Measurements from ENCODE around the gene FAM110D.

The FAM110D gene

DNA sequence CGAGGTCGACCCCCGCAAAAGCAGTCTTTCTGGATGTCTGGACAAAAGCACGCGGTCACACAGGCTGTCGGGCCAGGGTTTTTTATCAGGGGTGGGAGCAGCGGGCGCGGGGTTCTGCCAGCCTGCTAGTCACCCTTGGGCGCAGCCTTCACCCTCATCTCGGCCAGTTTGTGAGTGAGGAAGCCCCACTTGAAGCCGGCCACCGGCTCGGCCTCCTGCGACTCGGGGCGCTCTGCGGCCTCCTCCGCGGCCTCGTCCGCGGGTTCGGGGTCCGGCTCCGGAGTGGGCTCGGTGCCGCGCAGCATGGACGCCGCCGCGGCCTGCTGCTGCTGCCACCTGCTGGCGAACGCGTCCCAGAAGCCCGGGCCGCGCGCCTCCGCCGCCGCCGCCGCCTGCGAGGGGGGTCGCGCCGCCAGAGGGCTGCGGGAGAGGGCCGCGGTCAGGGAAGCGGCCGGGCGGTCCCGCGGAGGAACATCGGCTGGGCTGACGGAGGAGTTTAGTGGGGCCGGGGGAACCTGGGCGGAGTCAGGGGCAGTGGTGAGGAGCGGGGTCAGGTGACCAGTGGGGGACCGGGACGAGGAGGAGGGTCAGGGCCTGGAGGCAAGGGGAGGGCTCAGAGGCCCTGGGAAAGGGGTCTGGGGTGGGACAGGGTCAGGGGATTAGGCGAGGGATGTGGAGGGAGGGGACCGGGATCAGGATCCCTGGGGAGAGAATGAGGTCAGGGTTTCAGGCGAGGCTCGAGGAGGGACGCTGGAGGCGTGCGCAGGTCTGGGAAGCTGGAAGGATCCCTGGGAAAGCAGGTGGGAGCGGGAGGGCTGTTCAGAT, 5.4 kb downstream of the FAM110D start:
- peak; percentile 77 for DNase-seq

GRCh38 chr1:26164861-26165842, 6.3 kb downstream of the FAM110D start:
- DNase-seq = peak; percentile 35

DNA sequence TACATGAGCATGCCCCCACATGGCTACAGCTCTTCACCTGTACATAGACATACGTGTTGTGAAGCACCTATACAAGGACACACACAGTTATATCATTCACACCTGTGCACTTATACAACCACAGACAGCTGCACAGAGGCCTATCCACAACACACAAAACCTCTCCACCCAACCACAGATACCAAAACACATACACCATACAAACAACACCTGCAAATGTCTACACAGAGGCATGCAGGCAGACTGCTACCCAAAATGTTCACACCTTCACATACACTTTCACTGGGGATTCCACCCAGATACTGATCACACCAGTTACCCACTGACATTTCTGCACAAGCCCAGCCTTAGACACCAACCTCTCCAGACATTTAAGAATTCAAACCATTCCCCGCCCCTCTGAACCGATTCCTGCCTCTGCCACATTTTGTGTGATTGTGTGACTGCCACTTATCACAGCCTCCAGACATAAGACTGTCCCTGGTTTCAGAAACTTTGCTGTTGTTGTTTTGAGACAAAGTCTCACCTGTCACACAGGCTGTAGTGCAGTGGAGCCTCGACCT, 7.9 kb downstream of the FAM110D start:
- DNase-seq = no peak

GRCh38 chr1:26168410-26169197, 9.7 kb downstream of the FAM110D start, which contains the start of gene C1orf232:
C1orf232 (minus strand) TSS chr1:26168963; CDS start chr1:26168499, 464 bp downstream.
- no peak for DNase-seq

GRCh38 chr1:26169198-26169554, 10.3 kb downstream of the FAM110D start:
- no peak for DNase-seq

DNA sequence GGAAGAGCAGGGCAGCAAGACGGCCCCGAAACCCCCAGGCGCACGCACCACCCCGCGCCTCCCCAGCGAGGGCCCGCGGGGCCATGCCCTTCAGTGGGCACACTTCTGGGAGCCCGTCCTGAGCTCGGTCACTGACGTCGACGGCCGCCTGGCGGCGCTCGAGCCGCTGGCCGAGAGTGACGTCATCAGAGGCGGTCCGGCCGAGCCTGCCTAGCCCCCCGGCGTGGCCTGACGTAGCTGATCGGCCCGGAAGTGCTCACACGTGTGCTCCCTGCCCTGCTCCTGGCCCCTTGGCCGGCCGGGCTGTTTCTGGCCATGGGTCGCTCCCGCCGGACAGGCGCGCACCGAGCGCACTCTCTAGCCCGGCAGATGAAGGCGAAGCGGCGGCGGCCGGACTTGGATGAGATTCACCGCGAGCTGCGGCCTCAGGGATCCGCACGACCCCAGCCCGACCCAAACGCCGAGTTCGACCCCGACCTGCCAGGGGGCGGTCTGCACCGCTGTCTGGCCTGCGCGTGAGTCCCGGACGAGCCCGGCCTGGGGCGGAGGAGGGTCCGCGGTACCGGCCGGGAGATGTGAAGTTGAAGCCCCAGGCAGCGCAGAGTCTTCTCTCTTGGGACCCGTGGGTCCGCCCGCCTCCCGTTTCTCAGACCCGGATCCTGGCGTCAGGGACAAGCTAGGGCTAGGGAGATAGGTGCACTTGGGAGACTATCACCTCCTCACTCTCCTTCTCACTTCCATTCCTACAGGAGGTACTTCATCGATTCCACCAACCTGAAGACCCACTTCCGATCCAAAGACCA, 11.0 kb downstream of the FAM110D start, which contains the start of gene ZNF593:
Gene ZNF593 (plus strand): TSS at position 240 of the 803 bp plus-strand sequence. CDS start 76 bp downstream, at position 316.
- DNase-seq = peak; percentile 94

GRCh38 chr1:26170472-26170821, 11.6 kb downstream of the FAM110D start:
- DNase-seq = no peak

DNA sequence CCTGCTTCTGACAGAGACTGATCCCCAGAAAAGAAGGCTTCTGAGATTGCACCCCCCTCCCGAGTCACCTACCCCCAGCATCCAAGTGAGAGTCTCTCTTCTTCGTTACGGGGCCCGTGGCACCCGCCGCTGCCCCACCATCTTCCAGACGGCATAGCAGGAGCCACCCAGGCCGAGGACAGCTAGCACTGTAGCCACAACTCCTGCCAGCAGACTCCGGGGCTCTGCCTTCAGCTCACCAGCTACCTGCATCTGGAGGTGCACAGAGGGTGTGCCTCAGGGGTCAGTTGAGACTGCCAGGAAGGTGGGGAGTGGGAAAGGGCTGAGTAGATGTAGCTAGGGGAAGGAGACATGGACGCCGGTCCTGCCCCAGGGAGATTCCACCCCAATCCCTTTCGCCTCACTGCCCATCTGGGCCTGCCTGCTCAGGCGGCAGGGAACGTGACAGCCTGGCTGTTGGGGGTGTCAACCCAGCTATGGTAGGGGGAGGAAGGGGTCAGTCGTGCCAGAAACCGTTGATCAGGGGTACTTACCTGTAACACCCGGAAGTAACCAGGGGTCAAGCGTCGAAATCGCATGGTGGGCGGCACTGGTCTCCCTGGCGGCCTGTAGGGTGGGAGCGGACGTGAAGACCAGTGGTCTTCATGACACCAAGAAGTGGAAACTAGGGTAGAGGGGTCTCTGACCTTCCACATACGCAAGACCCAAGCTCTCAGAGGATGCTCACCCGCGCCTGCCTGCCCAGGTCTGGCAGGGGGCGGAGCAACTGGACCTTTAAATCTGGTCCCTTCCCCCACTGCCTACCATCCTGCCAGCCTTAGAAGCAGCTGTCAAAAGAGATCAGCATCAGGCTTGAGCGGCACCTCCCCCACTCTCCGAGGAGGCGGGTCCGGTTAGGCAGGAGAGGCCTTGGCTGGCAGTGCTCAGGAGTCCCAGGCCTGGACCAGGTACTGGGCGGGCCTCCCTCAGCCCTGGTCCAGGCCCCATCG, 12.5 kb downstream of the FAM110D start, which contains the start of gene ZNF593OS:
Gene ZNF593OS (minus strand): TSS at position 749 of the 989 bp plus-strand sequence. CDS start 171 bp downstream, at position 578.
- no peak for DNase-seq

- DNase-seq = no peak
Measured at GRCh38 chr1:26175346-26175745, 16.5 kb downstream of the FAM110D start.

- DNase-seq = no peak
Measured at GRCh38 chr1:26177182-26177684, 18.4 kb downstream of the FAM110D start, which contains the start of gene CNKSR1. CNKSR1 (plus strand) TSS chr1:26177491; CDS start chr1:26177548, 57 bp downstream.

DNA sequence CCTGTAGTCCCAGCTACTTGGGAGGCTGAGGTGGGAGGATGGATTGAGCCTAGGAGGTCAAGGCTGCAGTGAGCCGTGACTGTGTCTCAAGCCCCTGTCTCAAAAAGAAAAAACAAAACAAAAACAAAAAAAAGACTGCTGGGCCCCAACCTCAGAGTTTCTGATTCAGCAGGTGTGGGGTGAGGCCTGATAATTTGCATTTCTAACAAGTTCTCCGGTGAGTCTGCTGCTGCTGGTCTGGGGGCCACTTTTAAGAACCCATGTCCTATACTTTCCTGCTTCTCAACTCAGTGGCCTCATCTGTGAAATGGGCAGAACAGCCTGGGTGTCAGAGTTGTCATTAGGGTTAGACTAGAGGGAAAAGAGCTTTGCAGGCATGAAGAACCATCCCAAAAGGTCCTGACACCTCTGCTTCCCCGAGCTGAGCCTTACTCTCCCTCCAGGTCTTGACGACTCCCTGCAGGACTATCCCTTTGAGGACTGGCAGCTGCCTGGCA, 21.2 kb downstream of the FAM110D start:
- DNase-seq = no peak

DNA sequence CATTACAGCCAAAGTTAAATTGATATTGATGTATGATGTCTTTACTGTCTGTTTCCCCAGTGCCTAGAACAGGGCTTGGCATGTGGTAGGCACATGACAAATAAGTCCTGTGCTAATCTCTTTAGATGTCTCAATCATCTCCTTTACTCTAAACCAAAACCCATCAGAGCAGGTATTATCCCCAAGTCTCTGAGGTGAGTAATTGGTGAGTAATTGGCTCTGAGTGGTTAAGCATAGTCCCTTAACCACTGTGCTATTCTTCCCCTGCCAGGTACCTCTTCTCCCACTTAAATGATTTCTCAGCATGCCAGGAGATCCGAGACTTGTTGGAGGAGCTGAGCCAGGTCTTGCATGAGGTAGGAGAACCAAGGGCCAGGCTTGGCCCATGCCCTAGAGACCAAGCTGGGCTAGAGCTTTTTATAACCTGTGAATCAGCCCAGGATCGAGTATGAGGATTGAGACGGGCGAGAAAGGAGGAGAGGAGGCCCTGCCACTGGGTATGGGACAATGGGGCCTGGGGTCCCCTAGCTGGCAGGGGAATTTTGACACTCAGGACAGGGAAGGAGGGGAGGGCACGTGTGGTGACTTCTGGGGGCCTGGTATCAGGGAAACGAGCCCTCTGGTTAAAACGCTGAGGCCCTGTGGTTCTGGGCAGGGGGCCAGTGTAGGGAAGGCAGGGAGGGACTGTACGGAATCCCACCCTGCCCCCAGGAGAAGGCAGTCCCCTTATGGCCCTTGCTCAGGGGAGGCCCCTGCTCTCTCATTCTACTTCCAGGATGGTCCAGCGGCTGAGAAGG, 22.9 kb downstream of the FAM110D start:
- DNase-seq = no peak

- no peak for DNase-seq
Measured at GRCh38 chr1:26182383-26182696, 23.5 kb downstream of the FAM110D start.

DNA sequence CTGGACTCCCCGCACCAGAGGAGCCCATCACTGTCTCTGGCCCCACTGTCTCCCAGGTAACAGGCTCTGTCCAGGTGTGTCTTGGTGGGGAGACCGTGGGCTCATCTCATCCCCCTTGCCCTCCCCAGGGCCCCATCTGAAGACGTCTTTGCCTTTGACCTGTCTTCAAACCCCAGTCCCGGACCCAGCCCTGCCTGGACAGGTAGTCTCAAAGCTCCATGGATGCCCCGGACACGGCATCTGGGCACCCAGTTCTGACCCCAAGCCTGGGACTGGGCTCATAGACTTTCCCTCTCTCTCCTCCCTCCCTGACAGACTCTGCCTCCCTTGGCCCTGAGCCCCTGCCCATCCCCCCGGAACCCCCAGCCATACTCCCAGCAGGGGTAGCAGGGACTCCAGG, 25.2 kb downstream of the FAM110D start:
- DNase-seq = no peak

DNA sequence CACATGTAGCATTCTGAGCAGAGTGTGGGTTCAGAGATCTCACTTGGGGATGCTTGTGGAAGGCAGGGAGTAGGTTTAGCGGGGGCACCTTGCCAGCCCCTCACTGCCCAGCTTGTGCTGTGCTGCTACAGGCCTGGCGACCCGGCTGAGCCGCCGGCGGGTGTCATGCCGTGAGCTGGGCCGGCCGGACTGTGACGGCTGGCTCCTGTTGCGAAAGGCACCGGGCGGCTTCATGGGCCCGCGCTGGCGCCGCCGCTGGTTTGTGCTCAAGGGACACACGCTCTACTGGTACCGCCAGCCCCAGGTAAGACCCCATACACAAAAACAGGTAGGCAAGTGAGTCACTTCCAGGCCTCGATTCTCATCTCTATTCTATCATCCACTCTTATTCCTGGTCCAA, 26.0 kb downstream of the FAM110D start:
- DNase-seq = no peak

- DNase-seq = no peak
Measured at GRCh38 chr1:26187882-26188281, 29.0 kb downstream of the FAM110D start.

DNA sequence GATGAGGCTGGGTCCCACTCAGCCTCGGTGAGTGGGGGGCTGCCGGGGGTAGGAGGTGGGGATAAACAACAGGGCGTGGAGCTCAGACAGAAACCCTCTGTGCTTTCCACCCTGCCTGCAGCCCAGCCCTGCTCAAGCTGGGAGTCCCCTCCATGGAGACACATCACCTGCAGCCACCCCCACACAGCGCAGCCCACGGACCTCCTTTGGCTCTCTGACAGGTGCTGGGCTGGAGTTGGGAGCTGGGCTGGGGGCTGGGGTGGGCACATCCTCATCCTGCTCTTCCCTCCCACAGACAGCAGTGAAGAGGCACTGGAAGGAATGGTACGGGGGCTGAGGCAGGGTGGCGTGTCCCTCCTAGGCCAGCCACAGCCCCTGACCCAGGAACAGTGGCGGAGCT, 29.6 kb downstream of the FAM110D start:
- DNase-seq = no peak

DNA sequence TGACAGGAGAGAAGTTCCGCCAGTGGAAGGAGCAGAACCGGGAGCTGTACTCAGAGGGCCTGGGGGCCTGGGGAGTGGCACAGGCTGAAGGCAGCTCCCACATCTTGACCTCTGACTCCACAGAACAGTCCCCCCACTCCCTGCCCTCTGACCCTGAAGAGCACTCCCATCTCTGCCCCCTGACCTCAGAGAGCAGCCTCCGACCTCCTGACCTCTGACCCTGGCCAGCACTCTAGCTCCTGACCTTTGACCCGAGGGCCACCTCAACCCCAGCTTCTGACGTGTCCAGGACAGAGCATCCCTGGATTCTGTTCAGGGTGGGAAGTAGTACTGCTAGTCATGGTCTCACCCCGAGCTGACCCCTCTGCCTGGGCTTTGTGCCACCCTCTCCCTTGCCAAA, 30.5 kb downstream of the FAM110D start:
- no peak for DNase-seq

- DNase-seq = no peak
Measured at GRCh38 chr1:26189751-26190275, 30.9 kb downstream of the FAM110D start.

Data from right forelimb (tissue), 1 donor.